Ectodermal cell (in vitro differentiated cells): ENCODE measurements around the gene MON2.

Experiments
- H3K27ac ChIP-seq: 2 replicates; pipeline ENCODE4 v1.7.0; 2013; ENCODE audit warnings: mild to moderate bottlenecking, low read depth, low read length; ENCODE audit not compliant: insufficient read depth, poor library complexity, severe bottlenecking
- H3K27me3 ChIP-seq: 2 replicates; pipeline ENCODE4 v1.7.0; 2013; ENCODE audit warnings: mild to moderate bottlenecking, low read length; ENCODE audit not compliant: insufficient read depth, control insufficient read depth, poor library complexity, severe bottlenecking
- H3K36me3 ChIP-seq: one replicate; pipeline ENCODE4 v1.7.0; 2013; ENCODE audit warnings: low read length; ENCODE audit not compliant: control insufficient read depth, insufficient read depth
- H3K4me1 ChIP-seq: one replicate; pipeline ENCODE4 v1.7.0; 2013; ENCODE audit warnings: low read length; ENCODE audit not compliant: control insufficient read depth, insufficient read depth
- H3K4me3 ChIP-seq: 2 replicates; pipeline ENCODE4 v1.7.0; 2013; ENCODE audit warnings: low read depth, low read length, control low read depth; ENCODE audit not compliant: insufficient read depth
- H3K9me3 ChIP-seq: 2 replicates; pipeline ENCODE4 v1.7.0; 2013; ENCODE audit warnings: mild to moderate bottlenecking, low read length, moderate library complexity; ENCODE audit not compliant: control insufficient read depth
- WGBS, 2 experiments: methylation state at CpG; one replicate each; pipeline ENCODE4 v1.1.7; 2013; ENCODE audit warnings: missing lambda C conversion rate in 2 of 2; 5-methylcytosine and 5-hydroxymethylcytosine counted together

The MON2 gene

GRCh38 chr12:62649412-62650138, 182.9 kb downstream of the MON2 start:
- Histone ChIP-seq H3K4me1 (peaks cover 26% of the 10 kb centered on the region), H3K4me3 (no peak overlapping the region), H3K36me3 (no peaks in the 10 kb centered on the region), H3K27me3 (peaks cover 4% of the 10 kb centered on the region), H3K9me3 (no peaks in the 10 kb centered on the region), H3K27ac (no peak overlapping the region)
- WGBS, 2 experiments, result 93 to 94% methylated on average over 4 of the region's 4 CpGs
